NOMO-1 treated with dmso at 0.1 percent for 144 hours (cell line): Measurements from ENCODE around the gene NR6A1.

Experiments used
- DNase-seq: peaks from one replicate; lab custom pipeline; 2025; ENCODE audit not compliant: unreplicated experiment; lab: John Stamatoyannopoulos, UW

The NR6A1 gene

DNA sequence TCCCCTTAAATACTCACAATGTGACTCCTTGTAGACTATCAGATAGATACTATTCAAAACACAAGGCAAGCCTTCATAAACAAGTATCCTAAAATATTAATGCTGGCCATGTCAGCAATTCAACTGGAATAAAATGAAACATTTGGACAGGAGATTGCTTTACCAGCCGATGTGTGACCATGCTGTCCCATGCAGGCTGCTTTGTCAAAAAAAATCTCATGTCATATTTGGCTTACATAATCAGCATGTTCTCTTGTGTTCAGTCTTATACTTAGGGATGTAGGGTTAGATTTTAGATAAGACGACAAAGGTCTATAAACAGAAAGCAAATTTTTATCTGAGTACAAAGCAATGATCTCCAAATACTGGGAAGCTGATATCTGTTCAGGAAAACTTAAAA lies 108.5 kb downstream of the NR6A1 start:
- no peak for DNase-seq

DNA sequence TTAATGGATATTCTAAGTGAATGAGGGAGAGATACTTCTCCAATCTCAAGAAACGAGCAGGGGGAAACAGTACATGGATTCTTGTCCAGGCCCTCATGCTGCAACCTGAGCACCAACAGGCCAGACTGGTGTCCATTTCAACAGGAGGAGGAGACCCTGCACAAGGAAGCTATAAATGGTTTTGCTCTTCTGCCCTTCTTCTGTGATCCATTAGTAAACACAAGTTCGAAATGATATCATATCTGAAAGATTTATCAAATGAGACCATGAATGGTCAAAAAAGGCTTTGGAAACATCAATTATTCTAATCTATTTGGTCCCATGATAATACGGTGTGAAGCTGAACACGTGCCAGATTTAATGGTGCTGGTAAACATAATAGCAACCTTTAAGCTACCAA lies 109.8 kb downstream of the NR6A1 start:
- no peak for DNase-seq

DNA sequence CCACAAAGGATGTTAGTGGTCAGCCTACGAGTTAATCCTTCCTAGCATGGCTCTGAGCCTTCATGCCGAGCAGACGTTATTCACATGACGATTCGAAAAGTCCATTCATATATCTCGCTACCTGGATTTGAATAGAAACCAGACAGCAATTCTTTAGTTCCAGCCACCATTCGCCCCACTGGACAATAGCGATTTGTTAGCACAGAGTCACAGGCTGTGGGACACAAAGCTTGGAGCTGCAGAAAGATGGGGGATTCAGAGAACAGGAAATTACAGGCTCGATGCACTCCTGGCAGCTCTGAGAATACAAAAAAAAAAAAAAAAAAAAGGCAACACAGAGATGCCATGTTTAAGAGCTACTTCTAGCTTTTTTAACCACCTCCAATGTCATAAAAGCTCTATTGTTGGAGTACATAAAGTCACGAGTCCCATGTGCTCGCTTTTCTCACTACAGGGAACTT lies 110.7 kb downstream of the NR6A1 start:
- DNase-seq, result no peak

DNA sequence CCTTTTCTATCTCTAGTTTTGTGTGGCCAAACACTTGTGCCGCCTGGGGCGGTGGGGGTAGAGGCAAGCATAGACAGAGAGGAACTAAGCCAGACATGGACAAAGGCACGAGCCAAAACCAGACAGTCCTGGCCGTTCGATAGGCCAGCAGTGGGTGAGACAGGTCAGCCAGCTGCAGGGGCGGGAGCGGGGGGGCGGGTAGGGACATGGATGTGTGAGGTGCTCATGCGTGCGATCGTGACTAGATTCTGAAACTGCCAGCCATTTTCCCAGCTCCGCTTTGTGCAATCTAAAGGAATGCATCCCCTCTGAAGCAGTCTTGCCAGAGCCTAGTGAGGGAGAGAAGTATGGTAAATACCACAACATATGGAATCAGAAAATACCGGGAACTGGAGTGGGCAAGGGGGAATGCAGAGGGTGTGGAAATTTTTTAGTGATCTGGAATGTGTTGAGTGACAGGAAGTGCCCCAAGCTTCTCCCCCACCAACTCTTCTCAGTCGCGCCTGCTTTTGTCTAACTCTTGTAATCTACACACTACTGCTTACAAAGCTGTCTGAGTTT lies 111.9 kb downstream of the NR6A1 start:
- DNase-seq, result peak; percentile 62

DNA sequence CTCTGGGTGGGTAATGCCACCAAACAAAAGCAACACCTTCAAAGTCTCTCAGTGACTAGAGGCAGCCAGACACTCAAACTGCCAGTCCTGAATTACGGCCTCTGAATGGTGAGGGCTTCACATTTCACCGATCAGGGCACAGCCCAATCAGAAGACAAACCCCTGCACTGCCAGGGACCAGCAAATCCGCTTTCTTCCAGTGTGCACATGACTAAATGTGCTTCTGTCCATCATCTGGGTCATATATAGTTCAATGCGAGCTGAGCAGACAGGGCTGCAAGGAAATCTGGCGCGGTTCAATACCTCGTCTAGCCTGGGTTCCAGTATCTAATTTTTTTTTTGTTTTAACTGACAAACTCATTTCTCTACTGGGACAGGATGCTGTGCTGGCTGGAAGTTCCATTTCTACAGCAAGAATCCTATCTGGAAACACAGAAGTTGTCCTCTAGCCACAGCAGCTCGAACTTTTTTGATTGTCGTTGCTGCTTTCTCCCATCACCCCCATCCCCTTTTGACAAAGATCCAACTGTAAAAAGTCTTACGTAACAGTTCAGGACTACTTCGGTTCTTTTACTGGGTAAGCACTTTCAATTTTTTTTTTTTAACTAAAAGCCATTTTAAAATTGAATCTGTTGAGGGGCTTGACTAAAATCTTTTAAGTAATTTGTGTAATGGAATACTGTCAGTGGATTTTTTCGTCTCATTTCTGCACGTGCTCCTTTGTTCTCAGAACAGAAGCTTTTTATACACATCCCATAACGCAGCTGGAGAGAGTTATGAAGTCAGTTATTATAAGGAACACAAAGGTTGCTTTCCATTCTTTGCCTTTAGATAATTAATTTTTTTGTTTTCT lies 112.7 kb downstream of the NR6A1 start:
- peak; percentile 80 for DNase-seq

DNA sequence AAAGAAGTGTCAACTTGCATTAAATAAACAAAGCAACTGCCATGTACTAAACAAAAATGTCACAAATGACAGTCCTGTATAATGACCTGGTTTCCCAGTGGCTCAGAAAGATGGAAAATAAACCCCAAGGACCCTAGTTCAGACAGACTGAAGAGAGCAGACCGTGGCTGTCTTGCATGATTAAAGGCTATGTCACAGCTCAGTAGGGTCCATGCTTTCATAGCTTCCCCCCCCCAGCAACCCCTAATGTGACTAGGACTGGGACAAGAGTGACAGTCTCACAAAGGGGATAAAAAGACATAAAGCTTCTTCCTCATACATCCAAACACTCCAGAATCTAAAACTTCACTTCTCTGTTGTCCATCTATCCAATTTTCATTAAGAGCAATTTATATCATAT lies 113.6 kb downstream of the NR6A1 start:
- DNase-seq, result no peak

DNA sequence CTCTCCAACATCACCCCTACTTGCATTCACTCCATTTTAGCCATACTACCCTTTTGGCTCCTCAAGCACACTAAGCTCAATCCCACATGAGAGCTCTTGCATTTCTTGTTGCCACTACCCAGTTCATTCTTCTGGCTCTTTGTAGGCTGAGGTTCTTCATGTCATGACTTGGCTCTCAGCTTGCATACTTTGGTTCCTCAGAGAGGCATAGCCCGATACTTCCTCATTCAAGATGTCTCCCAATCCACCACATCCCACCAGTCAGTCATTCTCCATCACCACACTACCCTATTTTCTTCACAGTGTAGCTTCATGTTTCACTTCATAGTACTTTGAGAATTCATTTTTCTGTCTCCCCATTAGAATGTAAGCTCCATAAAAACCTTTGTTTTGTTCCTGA lies 116.7 kb downstream of the NR6A1 start:
- peak; percentile 28 for DNase-seq

DNA sequence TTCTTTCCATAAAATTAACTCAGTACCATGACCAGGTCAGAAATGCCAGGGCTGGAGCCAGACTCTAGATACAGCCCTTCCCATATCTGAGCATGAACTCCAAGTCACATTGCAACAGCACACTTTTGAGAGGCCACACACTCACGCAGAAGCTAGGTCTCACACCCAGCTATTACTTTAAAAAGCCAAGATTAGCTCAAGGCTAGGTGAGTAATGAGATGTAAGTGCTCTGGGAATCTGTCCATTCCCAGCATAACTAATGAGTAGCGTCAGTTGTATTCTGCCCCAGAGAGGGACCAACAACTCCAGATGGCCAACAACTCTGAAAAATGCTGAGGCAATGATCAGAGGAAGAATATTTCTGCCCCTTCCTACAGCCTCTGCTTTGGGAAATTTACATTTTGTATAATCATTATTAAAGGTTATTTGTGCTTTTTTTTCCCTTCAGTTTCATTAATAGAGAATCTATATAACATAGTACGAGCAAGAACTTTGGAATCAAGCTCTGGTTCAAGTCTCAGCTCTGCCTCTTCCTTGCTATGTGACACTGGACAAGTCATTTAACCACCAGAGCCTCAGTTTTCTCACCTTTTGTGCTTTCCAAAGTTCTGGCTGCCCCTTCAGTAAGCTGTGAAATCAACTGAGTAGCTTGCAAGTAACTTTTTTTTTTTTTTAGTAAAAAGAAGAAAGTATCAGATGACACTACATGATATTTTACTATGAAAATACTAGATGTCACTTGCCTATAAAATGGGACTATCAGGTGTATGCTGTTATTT lies 118.3 kb downstream of the NR6A1 start:
- DNase-seq, result no peak

DNA sequence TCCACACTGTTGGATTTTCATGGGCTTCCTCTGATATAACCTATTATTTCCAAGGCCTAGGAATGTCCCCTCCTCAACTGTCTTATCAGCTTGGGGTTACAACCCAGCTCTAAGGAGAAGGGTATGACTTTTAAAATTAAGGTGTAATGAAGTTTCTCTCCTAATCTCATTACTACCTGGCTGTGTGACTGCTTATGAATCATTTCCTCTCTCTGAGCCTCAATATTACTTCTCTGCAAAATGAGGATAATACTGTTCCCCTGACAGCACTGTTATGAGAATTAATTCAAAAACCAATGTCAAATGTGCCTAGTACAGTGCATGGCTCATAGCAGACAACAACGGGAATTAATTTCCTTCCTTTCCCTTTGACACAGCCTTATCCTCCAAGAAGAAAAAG lies 118.9 kb downstream of the NR6A1 start:
- no peak for DNase-seq

DNA sequence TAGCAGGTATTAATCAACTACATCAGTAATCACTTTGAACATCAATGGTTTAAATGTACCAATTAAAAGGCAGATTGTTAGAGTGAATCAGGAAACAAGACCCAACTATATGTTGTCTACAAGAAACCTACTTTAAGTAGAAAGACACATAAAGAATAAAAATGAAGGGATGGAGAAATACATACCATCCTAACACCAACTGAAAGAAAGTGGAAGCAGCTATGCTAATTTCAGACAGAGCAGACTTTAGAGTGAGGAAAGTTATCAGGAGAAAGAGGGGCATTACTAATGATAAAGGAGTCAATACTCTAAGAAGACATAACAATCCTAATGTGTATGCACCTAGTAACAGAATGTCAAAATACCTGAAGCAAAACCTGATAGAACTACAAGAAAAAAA lies 125.8 kb downstream of the NR6A1 start:
- no peak for DNase-seq

DNA sequence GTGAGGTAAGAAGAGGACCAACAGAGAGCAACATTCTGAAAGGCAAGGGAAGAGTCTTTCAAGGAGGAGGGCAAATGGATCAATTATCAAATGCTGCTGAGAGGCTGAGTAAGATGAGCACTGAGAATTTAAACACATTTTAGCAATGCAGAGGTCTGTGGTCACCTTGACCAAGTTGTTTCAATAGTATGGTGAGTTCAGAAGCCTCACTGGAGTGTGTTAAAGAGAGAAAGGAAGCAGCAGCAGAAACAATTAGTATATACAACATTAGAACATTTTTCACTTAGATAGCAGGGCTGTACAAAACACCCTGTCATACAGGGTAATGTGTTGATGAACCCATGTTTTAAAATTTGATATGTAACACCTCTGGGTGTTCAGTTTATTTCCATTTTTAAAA lies 131.5 kb downstream of the NR6A1 start:
- DNase-seq, result no peak

DNA sequence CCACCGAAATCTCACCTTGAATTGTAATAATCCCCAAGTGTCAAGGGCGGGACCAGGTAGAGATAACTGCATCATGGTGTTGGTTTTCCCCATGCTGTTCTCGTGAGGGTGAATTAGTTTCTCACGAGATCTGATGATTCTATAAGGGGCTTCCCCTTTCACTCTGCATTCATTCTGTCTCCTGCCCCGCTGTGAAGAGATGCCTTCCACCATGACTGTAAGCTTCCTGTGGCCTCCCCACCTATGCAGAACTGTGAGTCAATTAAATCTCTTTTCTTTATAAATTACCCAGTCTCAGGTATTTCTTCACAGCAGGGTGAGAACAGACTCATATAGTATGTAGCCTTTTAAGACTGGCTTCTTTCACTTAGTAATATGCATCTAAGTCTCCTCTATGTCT lies 135.8 kb downstream of the NR6A1 start:
- DNase-seq, result no peak

DNA sequence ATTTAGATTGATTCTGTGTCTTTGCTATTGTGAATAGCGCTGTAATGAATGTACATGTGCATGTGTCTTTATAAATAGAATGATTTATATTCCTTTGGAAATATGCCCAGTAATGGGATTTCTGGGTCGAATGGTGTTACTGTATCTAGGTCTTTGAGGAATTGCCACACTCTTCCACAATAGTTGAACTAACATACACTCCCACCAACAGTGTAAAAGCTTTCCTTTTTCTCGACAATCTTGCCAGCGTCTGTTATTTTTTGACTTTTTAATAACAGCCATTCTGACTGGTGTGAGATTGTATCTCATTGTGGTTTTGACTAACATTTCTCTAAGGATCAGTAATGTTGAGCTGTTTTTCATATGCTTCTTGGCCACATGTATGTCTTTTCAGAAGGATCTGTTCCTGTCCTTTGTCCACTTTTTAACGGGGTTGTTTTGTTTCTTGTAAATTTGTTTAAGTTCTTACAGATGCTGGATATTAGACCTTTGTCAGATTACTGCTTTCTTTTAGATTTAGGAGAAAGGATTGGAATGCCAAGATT lies 139.0 kb downstream of the NR6A1 start:
- DNase-seq, result no peak

DNA sequence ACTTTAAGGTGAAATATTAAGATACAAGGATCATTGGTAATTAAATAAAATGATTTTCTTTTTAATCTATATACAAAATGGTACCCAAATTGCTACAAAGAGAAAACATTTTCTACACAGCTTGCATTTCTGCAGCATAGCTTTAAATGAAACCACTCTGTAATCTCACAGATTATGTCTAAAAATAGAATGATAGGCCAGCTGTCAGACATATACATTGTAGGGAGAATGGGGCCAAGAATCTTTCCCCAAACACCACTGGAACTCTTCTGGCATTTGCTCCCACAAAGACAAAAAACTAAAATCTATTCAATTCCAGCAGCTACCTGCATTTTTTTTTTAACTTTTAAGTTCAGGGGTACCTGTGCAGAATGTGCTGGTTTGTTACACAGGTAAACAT lies 139.8 kb downstream of the NR6A1 start:
- no peak for DNase-seq

DNA sequence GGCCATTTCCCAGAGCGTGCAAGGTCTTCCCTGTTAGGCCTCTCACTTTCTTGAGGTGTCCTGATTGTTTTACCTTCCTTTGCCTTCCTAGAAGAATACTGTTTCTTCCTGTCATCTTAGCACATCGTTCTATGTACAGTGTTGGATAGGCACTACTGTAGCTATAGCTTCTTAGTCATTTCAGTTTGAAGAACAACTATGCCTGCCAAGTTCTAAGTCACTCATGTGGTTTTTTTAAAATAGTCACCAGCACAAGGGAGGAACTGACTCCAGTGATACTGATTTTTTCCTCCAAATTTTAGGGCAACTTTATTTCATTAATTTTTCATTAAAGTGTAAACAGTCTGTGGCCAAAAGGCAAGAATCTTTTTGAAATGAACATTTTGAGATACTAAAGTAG lies 141.5 kb downstream of the NR6A1 start:
- no peak for DNase-seq

DNA sequence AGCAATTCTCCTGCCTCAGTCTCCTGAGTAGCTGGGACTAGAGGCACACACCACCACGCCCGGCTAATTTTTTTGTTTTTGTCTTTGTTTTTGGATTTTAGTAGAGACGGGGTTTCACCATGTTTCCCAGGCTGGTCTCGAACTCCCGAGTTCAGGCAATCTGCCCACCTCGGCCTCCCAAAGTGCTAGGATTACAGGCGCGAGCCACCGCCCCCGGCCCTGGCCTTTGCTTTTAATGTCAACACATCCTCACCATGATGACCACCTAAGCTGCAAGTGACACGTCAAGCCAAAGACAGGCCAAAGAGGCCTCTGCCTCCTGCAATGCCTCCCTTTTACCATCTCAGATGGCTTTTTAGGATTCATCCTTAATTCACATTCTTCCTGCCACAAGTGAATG lies 142.4 kb downstream of the NR6A1 start:
- DNase-seq, result no peak

DNA sequence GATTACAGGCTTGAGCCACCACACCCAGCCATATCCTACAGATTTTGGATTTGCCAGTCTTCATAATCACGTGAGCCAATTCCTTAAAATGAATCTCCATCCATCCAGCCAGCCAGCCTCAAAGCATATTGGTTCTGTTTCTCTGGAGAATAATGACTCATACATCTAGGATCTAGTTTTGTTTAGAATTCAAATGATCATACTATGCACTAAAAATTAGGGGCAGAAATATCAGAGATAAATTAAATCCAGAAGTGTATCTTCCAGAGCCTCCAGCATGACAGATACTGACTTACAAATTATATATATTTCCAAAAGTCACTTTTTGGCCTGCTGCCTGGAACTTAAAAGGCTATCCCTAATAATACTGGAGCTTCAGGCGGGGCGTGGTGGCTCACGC lies 144.8 kb downstream of the NR6A1 start:
- DNase-seq, result no peak

DNA sequence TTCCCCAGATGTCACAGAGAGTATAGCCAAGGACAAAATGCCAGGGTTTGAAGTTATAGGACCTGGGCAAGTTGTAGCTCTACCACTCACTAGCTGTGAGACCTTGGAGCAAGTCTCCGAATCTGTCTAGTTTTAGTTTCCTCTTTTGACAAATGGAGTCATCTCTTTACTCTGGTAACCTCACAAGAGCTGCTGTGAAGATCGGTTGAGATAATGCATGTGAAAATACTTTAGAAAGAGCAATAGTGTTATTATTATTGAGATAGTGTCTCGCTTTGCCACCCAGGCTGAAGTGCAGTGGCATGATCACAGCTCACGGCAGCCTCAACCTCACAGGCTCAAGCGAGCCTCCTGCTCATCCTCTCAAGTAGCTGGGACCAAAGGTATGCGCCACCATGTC lies 146.0 kb downstream of the NR6A1 start:
- DNase-seq, result no peak

DNA sequence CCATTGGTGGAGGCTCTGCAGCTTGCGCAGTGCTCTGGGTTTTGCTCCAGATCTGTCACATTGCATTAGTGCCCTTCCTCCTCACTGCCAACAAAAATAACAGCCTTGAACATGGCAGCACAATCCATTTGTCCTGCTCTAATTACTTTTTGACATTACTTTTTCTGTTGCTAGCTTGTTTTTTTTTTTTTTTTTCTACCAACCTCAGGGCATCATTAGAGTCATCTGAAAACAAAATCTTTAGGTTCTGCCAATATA lies 146.4 kb downstream of the NR6A1 start:
- no peak for DNase-seq

DNA sequence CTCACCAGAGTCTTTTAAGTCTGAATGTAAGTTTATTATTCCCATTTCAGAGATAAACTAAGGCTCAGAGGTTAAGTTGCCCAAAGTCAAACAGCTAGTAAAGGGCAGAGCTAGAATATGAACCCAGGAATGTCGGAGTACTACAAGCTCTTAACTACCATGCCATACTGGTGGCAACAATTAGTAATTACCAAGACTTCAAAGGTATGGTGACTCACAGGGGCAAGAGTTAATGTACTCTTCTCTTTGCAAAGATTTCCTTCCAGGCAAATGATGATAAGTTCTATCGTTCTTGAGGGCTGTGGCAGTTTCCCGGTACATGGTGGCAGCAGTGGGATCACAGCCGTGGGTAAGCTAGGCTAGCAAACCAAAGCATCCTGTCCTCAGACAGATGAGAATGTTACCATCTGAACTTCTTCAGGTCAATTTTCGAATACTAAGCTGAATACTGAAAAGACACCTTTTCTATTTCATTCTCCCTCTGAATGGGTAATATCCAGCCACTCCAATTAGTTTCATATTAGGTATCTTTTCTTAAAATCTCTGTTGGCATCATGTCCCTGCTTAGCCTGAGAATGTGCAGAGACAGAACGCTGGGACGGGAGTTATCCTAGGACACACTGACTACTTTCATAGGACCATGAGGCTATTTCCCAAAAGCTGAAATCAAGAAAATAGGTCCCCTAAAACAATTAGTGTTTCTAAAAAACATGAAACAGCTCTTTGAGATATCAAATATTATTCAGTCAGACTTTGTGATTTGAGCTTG lies 147.0 kb downstream of the NR6A1 start:
- DNase-seq, result no peak

DNA sequence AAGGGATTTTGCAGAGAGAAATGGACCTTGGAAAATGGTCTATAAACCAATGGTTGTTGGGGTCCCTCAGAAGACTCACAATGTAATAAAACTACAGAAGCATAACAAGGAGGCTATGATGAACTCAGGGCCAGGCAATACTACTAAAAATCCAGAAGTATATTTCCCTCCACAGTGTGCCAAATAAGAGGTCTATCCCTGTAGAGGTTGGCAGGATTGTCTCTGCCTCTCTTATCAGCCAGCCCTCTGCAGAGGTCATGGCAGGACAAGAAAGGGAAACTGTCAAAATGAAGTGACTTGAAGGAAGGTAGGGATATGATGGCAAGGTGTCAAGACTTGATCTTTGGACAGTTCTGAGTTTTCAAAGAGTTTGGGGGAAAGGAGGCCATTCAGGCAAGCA lies 148.2 kb downstream of the NR6A1 start:
- no peak for DNase-seq
